ENCODE data around the gene DPP4. TPM values are rescaled to one million over a fixed set of nuclear protein-coding genes. Genes with fewer than 3 reads are reported as not detected.

Gene DPP4
- total and polyA plus RNA-seq, 2 of the 13 experiments (the other 11 are each of a cell fraction or from before 2014, with no cell fraction given), result 39.4 to 109 TPM

- Histone ChIP-seq H2AFZ (ENCODE audit: low read length) (no peak overlapping the region), H3K36me3 (replicated peaks in 1 of 2; ENCODE audit: control insufficient read depth in 1 of 2, insufficient read depth in 2 of 2, low read length in 2 of 2) (peaks cover 9 to 38% of the 10 kb centered on the region in 2 experiments; a peak in 4 of 5 replicates), H3K9ac (ENCODE audit: insufficient read depth, low read depth, low read length) (no peak overlapping the region), H3K4me3 (replicated peaks in 1 of 3; ENCODE audit: insufficient read depth in 1 of 3, low read depth in 2 of 3, low read length in 3 of 3) (no peak overlapping the region), H3K27me3 (ENCODE audit: control insufficient read depth in 1 of 2, insufficient read depth in 2 of 2, low read length in 2 of 2) (no peaks in the 10 kb centered on the region), H3K79me2 (ENCODE audit: insufficient read depth, low read length) (no peaks in the 10 kb centered on the region), H3K4me1 (ENCODE audit: insufficient read depth, low read length) (no peaks in the 10 kb centered on the region), H3K9me3 (ENCODE audit: low read length) (no peaks in the 10 kb centered on the region), H3K4me2 (ENCODE audit: low read depth, low read length) (no peak overlapping the region), H3K27ac (ENCODE audit: extremely low read length, insufficient read depth, low read length) (no peak overlapping the region), H4K20me1 (ENCODE audit: insufficient read depth, low read length) (no peaks in the 10 kb centered on the region)
- FAIRE-seq, result no peak
- in situ Hi-C loops (cut with HindIII; ENCODE audit: extremely low pct_ligation_motif_present, low pct_unique_long_range_greater_than_20kb) (no loop called here), intact Hi-C loops (cut with micrococcal nuclease; ENCODE audit: unreplicated experiment) (no loop called here)
- DNase-seq (ENCODE audit: low spot score), result no peak
- WGBS (ENCODE audit: low lambda C conversion rate), result 96% methylated on average over 3 of the region's 3 CpGs
- BruUV-seq (replicated peaks), result no TSS peak
- ChIA-PET POLR2A (interaction anchor here (1.4 kb wide), 1 partner anchor 38 kb away, joined by 3 read pairs; the partner anchor contains the start of gene DPP4), CTCF (ENCODE audit: low intra/inter-chr PET ratio, low total read pairs) (no interaction called here)
- no peak for TF ChIP-seq HDAC6 (IDR thresholded peaks at IDR 0.05; ENCODE audit: low read depth, low read length)
- no peak for TF ChIP-seq ZNF44 (CRISPR knock-in tag; IDR thresholded peaks at IDR 0.05)
- no peak for ATAC-seq
Observed at GRCh38 chr2:162035981-162036380, 38.0 kb downstream of the DPP4 start.

- H3K9me3 ChIP-seq (ENCODE audit: low read length), result no peaks in the 10 kb centered on the region
- H3K9ac ChIP-seq (ENCODE audit: insufficient read depth, low read depth, low read length), result no peak overlapping the region
- FAIRE-seq, result no peak
- intact Hi-C loops (cut with micrococcal nuclease; ENCODE audit: unreplicated experiment), result no loop called here
- H3K4me1 ChIP-seq (ENCODE audit: insufficient read depth, low read length), result peaks cover 33% of the 10 kb centered on the region
- H3K27me3 ChIP-seq (ENCODE audit: control insufficient read depth in 1 of 2, insufficient read depth in 2 of 2, low read length in 2 of 2), result no peaks in the 10 kb centered on the region
- no peak for DNase-seq (ENCODE audit: low spot score)
- whole genome bisulfite sequencing (ENCODE audit: low lambda C conversion rate), result 96% methylated on average over 9 of the region's 9 CpGs
- H3K4me2 ChIP-seq (ENCODE audit: low read depth, low read length), result no peak overlapping the region
- no TSS peak for BruUV-seq (replicated peaks)
- no peaks in the 10 kb centered on the region for H4K20me1 ChIP-seq (ENCODE audit: insufficient read depth, low read length)
- peaks cover 13 to 35% of the 10 kb centered on the region in 2 experiments; a peak in 4 of 5 replicates for H3K36me3 ChIP-seq (replicated peaks in 1 of 2; ENCODE audit: control insufficient read depth in 1 of 2, insufficient read depth in 2 of 2, low read length in 2 of 2)
- no peaks in the 10 kb centered on the region for H3K79me2 ChIP-seq (ENCODE audit: insufficient read depth, low read length)
- in situ Hi-C loops (cut with HindIII; ENCODE audit: extremely low pct_ligation_motif_present, low pct_unique_long_range_greater_than_20kb), result no loop called here
- POLR2A ChIA-PET, result interaction anchor here (1.7 kb wide), 1 partner anchor 38 kb away, joined by 3 read pairs; no protein-coding TSS in a partner anchor
- ATAC-seq, result no peak
- no peak overlapping the region for H3K4me3 ChIP-seq (replicated peaks in 1 of 3; ENCODE audit: insufficient read depth in 1 of 3, low read depth in 2 of 3, low read length in 3 of 3)
- CTCF ChIA-PET (ENCODE audit: low intra/inter-chr PET ratio, low total read pairs), result no interaction called here
- H3K27ac ChIP-seq (ENCODE audit: extremely low read length, insufficient read depth, low read length), result no peak overlapping the region
- H2AFZ ChIP-seq (ENCODE audit: low read length), result no peak overlapping the region
- TF ChIP-seq ZBTB25 (CRISPR knock-in tag; IDR thresholded peaks at IDR 0.05) (no peak), HOXA3 (CRISPR knock-in tag; IDR thresholded peaks at IDR 0.05) (no peak), EP300 (IDR thresholded peaks at IDR 0.05; ENCODE audit: low read depth in 2 of 2, low read length in 2 of 2) (no peak), EP300 (CRISPR knock-in tag; IDR thresholded peaks at IDR 0.05; ENCODE audit: borderline replicate concordance) (no peak), ONECUT2 (CRISPR knock-in tag; IDR thresholded peaks at IDR 0.05) (no peak), MXI1 (IDR thresholded peaks at IDR 0.05; ENCODE audit: borderline replicate concordance, low read depth, low read length) (no peak), MIER2 (CRISPR knock-in tag; IDR thresholded peaks at IDR 0.05) (no peak), NFE2L1 (CRISPR knock-in tag; IDR thresholded peaks at IDR 0.05; ENCODE audit: borderline replicate concordance) (no peak), PITX1 (CRISPR knock-in tag; IDR thresholded peaks at IDR 0.05) (no peak), ZNF674 (CRISPR knock-in tag; IDR thresholded peaks at IDR 0.05; ENCODE audit: low read depth) (no peak), ZNF800 (CRISPR knock-in tag; IDR thresholded peaks at IDR 0.05) (no peak), BHLHE40 (IDR thresholded peaks at IDR 0.05; ENCODE audit: low read length) (no peak), KLF13 (CRISPR knock-in tag; IDR thresholded peaks at IDR 0.05) (no peak), JDP2 (CRISPR knock-in tag; IDR thresholded peaks at IDR 0.05; ENCODE audit: borderline replicate concordance) (no peak)
Observed at GRCh38 chr2:162030363-162031190, 43.4 kb downstream of the DPP4 start.
